ENCODE data around the gene SQSTM1. TPM values are rescaled to one million over a fixed set of nuclear protein-coding genes. Genes with fewer than 3 reads are reported as not detected.

The SQSTM1 gene
- total and polyA plus RNA-seq, 2 of the 8 experiments (the other 6 are each of a cell fraction or from before 2014, with no cell fraction given) = 78.6 to 110 TPM

DNA sequence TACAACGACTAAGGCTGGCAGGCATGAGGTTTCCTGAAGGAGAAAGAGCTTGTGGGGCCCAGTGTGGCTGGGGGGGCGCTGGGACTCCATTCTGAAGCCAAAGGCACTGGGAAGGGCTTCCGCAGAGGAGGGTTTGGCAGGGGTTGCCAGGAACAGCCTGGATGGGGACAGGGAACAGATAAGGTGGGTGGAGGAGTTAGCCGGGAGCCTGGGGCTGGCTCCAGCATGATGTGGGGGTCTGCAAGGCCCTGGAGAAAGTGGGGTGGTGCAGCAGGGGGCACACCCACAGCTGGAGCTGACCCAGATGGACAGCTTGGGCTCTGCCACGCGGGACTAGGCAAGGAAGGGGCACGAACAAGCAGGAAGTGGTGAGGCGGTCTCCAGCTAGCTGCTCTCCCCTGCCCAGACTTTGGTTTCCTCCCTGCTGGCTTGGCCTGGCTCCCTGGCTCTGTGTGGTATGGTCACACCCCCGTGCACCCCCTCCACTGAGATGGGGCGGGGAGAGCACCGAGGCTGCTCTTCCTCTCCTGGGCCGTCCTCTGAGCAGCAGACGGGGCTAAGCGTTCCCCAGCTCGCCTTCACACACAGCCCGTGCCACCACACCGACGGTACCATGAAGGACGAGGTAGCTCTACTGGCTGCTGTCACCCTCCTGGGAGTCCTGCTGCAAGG, 27.1 kb upstream of the SQSTM1 start, which contains the start of gene LTC4S:
TSS of gene LTC4S (plus strand) at position 519 of the 672 bp plus-strand sequence. CDS start at position 614, 95 bp downstream.
- H3K23ac ChIP-seq (ENCODE audit: insufficient read length) = no peak within 1 kb of the TSS
- H3K4ac ChIP-seq (replicated peaks; ENCODE audit: insufficient read length, low read depth, low read length) = peak within 1 kb of the TSS; percentile 61
- DNase-seq (ENCODE audit: low read depth in 1 of 2, low spot score in 2 of 2) (no peak), FAIRE-seq (no peak)
- H3K56ac ChIP-seq (replicated peaks; ENCODE audit: insufficient read length, low read depth, low read length) = no peak within 1 kb of the TSS
- peak within 1 kb of the TSS; percentile 32; the same call in 1 of the 2 replicates for H2BK20ac ChIP-seq (ENCODE audit: low read length)
- peak within 1 kb of the TSS; percentile 65 for H4K91ac ChIP-seq (replicated peaks; ENCODE audit: insufficient read length, low read length)
- H3K79me1 ChIP-seq (ENCODE audit: low read depth, low read length) = no peaks in the 10 kb centered on the region
- no peak within 1 kb of the TSS for H3K14ac ChIP-seq (ENCODE audit: insufficient read length)
- peak within 1 kb of the TSS; percentile 28; the same call in 1 of the 2 replicates for H2AK5ac ChIP-seq (ENCODE audit: low read depth, low read length)
- H3K18ac ChIP-seq (ENCODE audit: extremely low read depth, low read length) = peak within 1 kb of the TSS; percentile 19; the same call in 1 of the 2 replicates
- H3K23me2 ChIP-seq (ENCODE audit: low read depth, low read length) = peaks cover 7% of the 10 kb centered on the region
- no peak within 1 kb of the TSS for H2BK120ac ChIP-seq (replicated peaks; ENCODE audit: low read depth, low read length)
- H3K4me2 ChIP-seq (ENCODE audit: insufficient read depth in 1 of 2, low read depth in 2 of 2, low read length in 2 of 2) = peak within 1 kb of the TSS in 1 of 2 experiments; percentile 60; a peak in 2 of 4 replicates
- H2BK15ac ChIP-seq (ENCODE audit: low read length) = peak within 1 kb of the TSS; percentile 89; the same call in 1 of the 2 replicates
- H3K4me1 ChIP-seq (replicated peaks in 1 of 4; ENCODE audit: control insufficient read depth in 3 of 4, insufficient read depth in 4 of 4, low read length in 3 of 4) = peaks cover 0 to 13% (median 9%) of the 10 kb centered on the region in 4 experiments; a peak in 5 of 7 replicates
- H2BK5ac ChIP-seq (ENCODE audit: low read depth, low read length) = peak within 1 kb of the TSS; percentile 46; the same call in 1 of the 2 replicates
- peak within 1 kb of the TSS in 1 of 4 experiments; percentile 88; a peak in 1 of 8 replicates for H3K4me3 ChIP-seq (ENCODE audit: extremely low read depth in 1 of 4, insufficient read depth in 2 of 4, low read depth in 3 of 4, low read length in 4 of 4)
- H3K9me3 ChIP-seq (ENCODE audit: insufficient read depth in 2 of 2, low read depth in 1 of 2, low read length in 1 of 2) = no peaks in the 10 kb centered on the region
- H2BK12ac ChIP-seq (ENCODE audit: low read depth, low read length) = peak within 1 kb of the TSS; percentile 55; the same call in 1 of the 2 replicates
- no peak within 1 kb of the TSS for H4K5ac ChIP-seq (ENCODE audit: insufficient read length, low read depth, low read length)
- no peaks in the 10 kb centered on the region for H3K79me2 ChIP-seq (ENCODE audit: control insufficient read depth in 1 of 2, insufficient read depth in 2 of 2, low read length in 2 of 2)
- CTCF ChIA-PET (ENCODE audit: partially characterized antibody) = interaction anchor here (1.0 to 3.3 kb wide), 6 partner anchors 16 to 58 kb away, joined by 3 to 23 read pairs (median 6); no protein-coding TSS in a partner anchor
- peak within 1 kb of the TSS; percentile 11 for H4K8ac ChIP-seq (ENCODE audit: extremely low read depth, insufficient read depth, low read length)
- POLR2A ChIA-PET (ENCODE audit: partially characterized antibody) = interaction anchor here (0.8 to 16.9 kb wide), 4 partner anchors 10 to 23 kb away, joined by 4 to 207 read pairs (median 24); partner anchors contain the start of genes MGAT4B and SQSTM1
- H3K27ac ChIP-seq (ENCODE audit: low read depth, low read length) = no peak within 1 kb of the TSS
- WGBS, 2 experiments (ENCODE audit: extremely low coverage in 1 of 2, insufficient coverage in 1 of 2, insufficient read length in 1 of 2, insufficient replicate concordance in 2 of 2, low coverage in 1 of 2, low lambda C conversion rate in 2 of 2, missing lambda C conversion rate in 1 of 2) = 85% methylated on average over 18 of the region's 19 CpGs; no CpG with 5 or more reads in 1 of the 2 experiments
- H3K27me3 ChIP-seq (replicated peaks in 1 of 4; ENCODE audit: control insufficient read depth in 3 of 4, extremely low read depth in 1 of 4, insufficient read depth in 3 of 4, low read length in 3 of 4) = peaks cover 0 to 2% (median 0%) of the 10 kb centered on the region in 4 experiments; a peak in 1 of 7 replicates
- no peak within 1 kb of the TSS for H3K9ac ChIP-seq (replicated peaks in 1 of 4; ENCODE audit: extremely low read depth in 1 of 4, low read depth in 3 of 4, low read length in 3 of 4)
- no peak within 1 kb of the TSS for H2AFZ ChIP-seq (ENCODE audit: low read length)
- H3K36me3 ChIP-seq (ENCODE audit: control insufficient read depth in 2 of 4, insufficient read depth in 4 of 4, low read length in 3 of 4) = peaks cover 6 to 13% (median 13%) of the 10 kb centered on the region in 4 experiments; a peak in 7 of 8 replicates
- peaks cover 4 to 9% of the 10 kb centered on the region in 2 experiments for H4K20me1 ChIP-seq (replicated peaks in 1 of 2; ENCODE audit: control insufficient read depth in 1 of 2, insufficient read depth in 2 of 2, low read length in 2 of 2)
- TF ChIP-seq TEAD4 (IDR thresholded peaks at IDR 0.05; ENCODE audit: low read depth, low read length) (no peak), ZNF274 (IDR thresholded peaks at IDR 0.05; ENCODE audit: borderline replicate concordance, extremely low read depth, low read length) (no peak), TBP (IDR thresholded peaks at IDR 0.05; ENCODE audit: low read depth, low read length) (no peak), CBX5 (IDR thresholded peaks at IDR 0.05; ENCODE audit: low read depth, low read length) (no peak)

Measured in H1 (cell line).